AG04449 (cell line): ENCODE results near the gene BABAM2.

Source experiments
- CTCF ChIA-PET: fragments of 350-600 bp; formaldehyde crosslinking; extraction: SDS; loops from one replicate; lab custom pipeline; 2021; ENCODE audit warnings: antibody characterized with exemption; lab: Yijun Ruan, JAX
- POLR2A ChIA-PET: fragments of 400-600, 350-600 bp; formaldehyde crosslinking; extraction: SDS; loops from one replicate; lab custom pipeline; 2020; ENCODE audit warnings: antibody characterized with exemption, inconsistent platforms; lab: Yijun Ruan, JAX
- DNase-seq: peaks from one replicate; pipeline ENCODE4 v3.0.0-alpha.2; 2010; ENCODE audit warnings: low read depth, low spot score
- H3K4me3 ChIP-seq: 2 replicates; pipeline ENCODE4 v1.5.1; 2011; ENCODE audit warnings: low read depth, mild to moderate bottlenecking, control low read depth, low read length
- TF ChIP-seq, protein P1 (sequence below): IDR thresholded peaks from one replicate; pipeline ENCODE4 v1.5.1; 2011; ENCODE audit warnings: mild to moderate bottlenecking, moderate library complexity, low read length, control low read depth, inconsistent platforms; ENCODE audit not compliant: insufficient read depth; ENCODE audit errors: missing control alignments

Gene BABAM2

DNA sequence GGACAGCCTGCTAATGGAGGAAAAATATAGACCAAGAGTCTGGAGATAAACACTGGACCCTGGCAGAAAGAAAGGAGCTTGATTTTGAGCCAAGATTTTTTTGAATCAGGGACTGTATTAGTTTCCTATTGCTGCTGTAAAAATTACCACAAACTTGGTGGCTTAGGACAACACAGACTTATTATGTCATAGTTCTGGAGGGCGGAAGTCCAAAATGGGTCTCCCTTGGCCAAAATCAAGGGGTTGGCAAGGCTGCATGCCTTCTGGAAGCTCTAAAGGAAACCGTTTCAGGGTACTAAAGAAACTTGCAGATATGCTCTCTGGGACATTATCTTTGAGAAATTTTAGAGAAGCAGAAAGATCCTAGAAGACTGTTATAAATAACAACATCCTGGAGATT, 140.1 kb downstream of the BABAM2 start:
- CTCF ChIA-PET: interaction anchor here (0.8 kb wide), 1 partner anchor 348 kb away, joined by 3 read pairs; no protein-coding TSS in a partner anchor
- TF ChIP-seq, protein P1, sequence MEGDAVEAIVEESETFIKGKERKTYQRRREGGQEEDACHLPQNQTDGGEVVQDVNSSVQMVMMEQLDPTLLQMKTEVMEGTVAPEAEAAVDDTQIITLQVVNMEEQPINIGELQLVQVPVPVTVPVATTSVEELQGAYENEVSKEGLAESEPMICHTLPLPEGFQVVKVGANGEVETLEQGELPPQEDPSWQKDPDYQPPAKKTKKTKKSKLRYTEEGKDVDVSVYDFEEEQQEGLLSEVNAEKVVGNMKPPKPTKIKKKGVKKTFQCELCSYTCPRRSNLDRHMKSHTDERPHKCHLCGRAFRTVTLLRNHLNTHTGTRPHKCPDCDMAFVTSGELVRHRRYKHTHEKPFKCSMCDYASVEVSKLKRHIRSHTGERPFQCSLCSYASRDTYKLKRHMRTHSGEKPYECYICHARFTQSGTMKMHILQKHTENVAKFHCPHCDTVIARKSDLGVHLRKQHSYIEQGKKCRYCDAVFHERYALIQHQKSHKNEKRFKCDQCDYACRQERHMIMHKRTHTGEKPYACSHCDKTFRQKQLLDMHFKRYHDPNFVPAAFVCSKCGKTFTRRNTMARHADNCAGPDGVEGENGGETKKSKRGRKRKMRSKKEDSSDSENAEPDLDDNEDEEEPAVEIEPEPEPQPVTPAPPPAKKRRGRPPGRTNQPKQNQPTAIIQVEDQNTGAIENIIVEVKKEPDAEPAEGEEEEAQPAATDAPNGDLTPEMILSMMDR: no peak
- POLR2A ChIA-PET: no interaction called here
- no peak overlapping the region for H3K4me3 ChIP-seq
- DNase-seq: no peak

DNA sequence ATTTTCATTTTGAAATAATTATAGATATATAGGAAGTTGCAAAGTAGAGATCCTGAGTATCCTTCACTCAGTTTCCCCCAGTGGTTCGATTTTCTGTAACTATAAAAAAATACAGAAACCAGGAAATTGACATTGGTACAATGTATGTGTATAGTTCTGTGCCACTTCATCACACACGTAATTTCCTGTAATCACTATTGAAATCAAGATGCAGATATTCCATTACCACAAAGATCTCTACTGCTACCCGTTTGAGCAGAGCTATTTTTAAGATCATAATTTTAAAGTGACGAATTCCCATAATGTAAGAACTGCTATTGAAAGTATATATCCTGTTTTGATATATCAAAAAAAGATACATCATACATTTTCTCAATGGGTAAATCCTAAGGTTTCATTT, 142.3 kb downstream of the BABAM2 start:
- TF ChIP-seq, protein P1: no peak
- POLR2A ChIA-PET: no interaction called here
- no peak overlapping the region for H3K4me3 ChIP-seq
- no peak for DNase-seq
- CTCF ChIA-PET: no interaction called here

DNA sequence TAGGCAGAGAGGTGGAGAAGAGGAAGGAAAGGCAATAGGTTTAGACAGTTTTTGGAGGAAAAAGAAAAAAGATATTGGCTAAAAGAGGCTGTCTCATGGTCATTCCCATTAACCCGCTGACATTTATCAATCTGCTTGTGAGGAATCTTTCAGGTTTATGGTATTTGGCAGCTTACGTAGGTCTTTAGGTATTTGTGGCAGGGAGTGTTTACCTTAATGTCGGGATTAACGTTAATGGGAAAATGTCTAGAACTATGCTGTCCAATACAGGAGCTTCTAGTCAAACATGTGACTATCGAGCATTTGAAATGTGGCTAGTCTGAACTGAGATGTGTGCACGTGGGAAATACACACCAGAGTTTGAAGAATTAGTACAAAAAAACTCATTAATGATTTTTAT, 144.2 kb downstream of the BABAM2 start:
- DNase-seq: no peak
- POLR2A ChIA-PET: no interaction called here
- no peak overlapping the region for H3K4me3 ChIP-seq
- CTCF ChIA-PET: interaction anchor here (1.4 to 1.9 kb wide), 2 partner anchors 9 to 280 kb away, joined by 3 to 5 read pairs; no protein-coding TSS in a partner anchor
- TF ChIP-seq, protein P1: no peak

DNA sequence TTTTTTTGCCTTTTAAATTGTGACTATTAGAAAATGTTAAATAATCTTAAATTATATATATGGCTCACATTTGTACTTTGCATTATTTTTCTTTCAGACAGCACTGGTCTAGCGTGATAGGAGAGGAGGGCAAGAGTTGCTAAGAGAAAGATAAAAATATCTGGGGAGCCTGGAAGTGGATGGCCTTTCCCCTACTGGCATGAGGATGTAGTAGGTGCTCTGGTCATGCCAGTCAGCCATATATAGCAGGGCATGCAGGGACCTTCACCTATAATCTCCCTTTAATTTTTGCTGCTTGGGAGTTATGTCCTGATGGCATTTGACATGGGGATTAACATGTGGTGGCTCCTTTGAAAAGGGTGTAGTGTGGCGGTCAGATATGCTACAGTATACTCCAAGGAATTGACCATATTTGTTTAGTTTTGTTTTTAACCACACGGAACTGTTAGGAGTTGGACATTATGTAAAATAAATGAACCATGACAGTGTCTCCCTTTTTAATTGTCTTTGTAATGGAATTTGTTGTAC, 144.7 kb downstream of the BABAM2 start:
- H3K4me3 ChIP-seq: no peak overlapping the region
- POLR2A ChIA-PET: no interaction called here
- DNase-seq: no peak
- TF ChIP-seq, protein P1: no peak
- CTCF ChIA-PET: interaction anchor here (1.9 kb wide), 1 partner anchor 9 kb away, joined by 5 read pairs; no protein-coding TSS in a partner anchor

DNA sequence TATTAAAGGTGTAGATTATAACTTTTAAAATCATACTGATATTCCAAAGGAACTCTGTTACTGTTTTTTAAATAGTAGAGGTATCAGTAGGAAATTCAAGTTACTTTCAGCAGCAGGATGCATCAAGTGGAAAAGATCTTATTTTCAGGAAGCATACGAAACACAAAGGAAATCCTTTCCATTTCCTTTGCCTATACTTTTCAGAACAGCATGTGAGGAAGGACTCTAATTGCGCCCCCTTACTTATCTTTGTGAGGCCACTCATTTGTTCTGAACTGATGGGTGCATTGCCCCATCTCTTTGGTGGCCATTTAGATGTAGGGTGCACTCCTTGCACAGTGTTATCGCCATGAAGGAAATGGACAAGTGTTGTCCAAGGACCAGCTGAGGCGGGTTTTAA, 145.3 kb downstream of the BABAM2 start:
- CTCF ChIA-PET: no interaction called here
- TF ChIP-seq, protein P1: no peak
- no peak overlapping the region for H3K4me3 ChIP-seq
- POLR2A ChIA-PET: no interaction called here
- DNase-seq: no peak

DNA sequence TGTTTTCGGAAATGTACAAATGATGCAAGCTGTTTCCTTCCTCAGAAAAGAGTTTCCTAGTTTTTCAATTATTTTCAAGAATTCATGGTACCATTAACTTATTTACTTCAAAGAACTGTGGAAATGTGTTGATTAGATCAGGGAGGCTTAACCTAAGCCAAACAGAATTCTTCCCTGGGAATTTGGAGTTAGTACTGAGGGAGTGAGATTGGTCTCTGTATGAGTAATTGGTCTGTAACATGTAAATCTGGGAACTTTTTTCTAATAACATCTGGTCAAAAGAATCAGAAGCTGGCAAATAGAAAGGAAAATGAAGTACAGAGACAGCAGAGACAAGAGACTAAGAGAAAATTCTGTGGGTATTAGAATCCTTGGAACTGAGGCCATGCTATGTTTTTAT, 145.8 kb downstream of the BABAM2 start:
- TF ChIP-seq, protein P1: no peak
- ChIA-PET CTCF (no interaction called here), POLR2A (no interaction called here)
- H3K4me3 ChIP-seq: no peak overlapping the region
- no peak for DNase-seq
